Keratinocyte (primary cell): Measurements from ENCODE around the gene LCN2. TPM values are rescaled to one million over a fixed set of nuclear protein-coding genes. Genes with fewer than 3 reads are reported as not detected.

Experiments
- DNase-seq: peaks from one replicate; pipeline ENCODE4 v3.0.0-alpha.2; 2011; ENCODE audit warnings: low read depth, missing footprints, low spot score
- FAIRE-seq: peaks from 2 replicates; lab custom pipeline; 2011; peaks lifted over from hg19 to GRCh38; lab: Jason Lieb, UNC
- H2AFZ ChIP-seq: 2 replicates; pipeline ENCODE4 v1.6.0; 2012; ENCODE audit warnings: low read length, control low read depth, inconsistent platforms; ENCODE audit not compliant: control insufficient read depth
- H3K27ac ChIP-seq: 2 replicates; pipeline ENCODE4 v1.5.1; 2011; ENCODE audit warnings: low read length; ENCODE audit not compliant: control insufficient read depth, insufficient read depth
- H3K27me3 ChIP-seq: 3 replicates; pipeline ENCODE4 v1.6.0; 2011; ENCODE audit warnings: low read length; ENCODE audit not compliant: control insufficient read depth, insufficient read depth; ENCODE audit errors: extremely low read depth
- H3K36me3 ChIP-seq, 2 experiments: 2 replicates in 1 of 2; 3 replicates in 1 of 2; pipeline ENCODE4 v1.5.1; 2011; ENCODE audit warnings: low read length in 2 of 2, mild to moderate bottlenecking in 1 of 2; ENCODE audit not compliant: control insufficient read depth in 2 of 2, insufficient read depth in 2 of 2; ENCODE audit errors: extremely low read depth in 1 of 2
- H3K4me1 ChIP-seq: 3 replicates; pipeline ENCODE4 v1.5.1; 2011; ENCODE audit warnings: low read length; ENCODE audit not compliant: control insufficient read depth, insufficient read depth; ENCODE audit errors: extremely low read depth
- H3K4me2 ChIP-seq: 3 replicates; pipeline ENCODE4 v1.6.0; 2011; ENCODE audit warnings: low read depth, low read length; ENCODE audit not compliant: control insufficient read depth, insufficient read depth; ENCODE audit errors: extremely low read depth
- H3K4me3 ChIP-seq, 3 experiments: fragments of 200-600 bp in 1 of 3; sonication (generic) in 1 of 3; 2 replicates in 2 of 3; 3 replicates in 1 of 3; pipeline ENCODE4 v1.5.1; 2011 to 2016; ENCODE audit warnings: low read length in 3 of 3, mild to moderate bottlenecking in 3 of 3, control low read depth in 2 of 3, inconsistent platforms in 1 of 3, low read depth in 1 of 3, mixed read lengths in 1 of 3, mixed run types in 1 of 3, moderate library complexity in 1 of 3; ENCODE audit not compliant: control insufficient read depth in 2 of 3, insufficient read depth in 2 of 3; ENCODE audit errors: extremely low read depth in 1 of 3
- H3K79me2 ChIP-seq: 2 replicates; pipeline ENCODE4 v1.6.0; 2012; ENCODE audit warnings: low read length; ENCODE audit not compliant: control insufficient read depth, insufficient read depth
- H3K9ac ChIP-seq: 3 replicates; pipeline ENCODE4 v1.6.0; 2011; ENCODE audit warnings: low read length; ENCODE audit not compliant: control insufficient read depth, insufficient read depth; ENCODE audit errors: extremely low read depth
- H3K9me1 ChIP-seq: 3 replicates; pipeline ENCODE4 v1.6.0; 2011; ENCODE audit warnings: low read length; ENCODE audit not compliant: control insufficient read depth, insufficient read depth; ENCODE audit errors: extremely low read depth
- H3K9me3 ChIP-seq: 2 replicates; pipeline ENCODE4 v1.5.1; 2012; ENCODE audit warnings: low read depth, low read length; ENCODE audit not compliant: control insufficient read depth
- H4K20me1 ChIP-seq: 3 replicates; pipeline ENCODE4 v1.6.0; 2011; ENCODE audit warnings: low read length; ENCODE audit not compliant: control insufficient read depth, insufficient read depth; ENCODE audit errors: extremely low read depth
- CTCF ChIP-seq, 3 experiments: IDR thresholded peaks in 1 of 3; conservative IDR thresholded peaks in 1 of 3; optimal IDR thresholded peaks in 1 of 3; 2 replicates in 2 of 3; 3 replicates in 1 of 3; pipeline versions ENCODE3 to v1.5.1; 2011; ENCODE audit warnings: low read length in 3 of 3, mild to moderate bottlenecking in 3 of 3, moderate library complexity in 2 of 3, control low read depth in 1 of 3, inconsistent platforms in 1 of 3; ENCODE audit not compliant: insufficient read depth in 2 of 3; ENCODE audit errors: extremely low read depth in 1 of 3
- EZH2 ChIP-seq: IDR thresholded peaks from one replicate; pipeline ENCODE4 v1.6.1; 2012; ENCODE audit warnings: inconsistent platforms, mild to moderate bottlenecking, low read length, moderate library complexity
- dilution Hi-C: fragments of 300-500 bp; cut with MboI; formaldehyde crosslinking; loops from one replicate; pipeline ENCODE4 v1.7.0; 2020; ENCODE audit warnings: low sequenced_read_pairs; ENCODE audit not compliant: extremely low pct_ligation_motif_present
- polyA plus RNA-seq, 5 experiments: library from polyadenylated mRNA; depleted of rRNA in 3 of 5; stranded (reverse) in 3 of 5; stranded (forward) in 1 of 5; unstranded in 1 of 5; fragments of >200 nt; gene quantifications; 1 replicate in 1 of 5; 2 replicates in 3 of 5; 3 replicates in 1 of 5; pipeline versions ENCODE4 v1.2.1 to v1.2.3, GENCODE V29; 2011 to 2012; ENCODE audit warnings: missing spikeins in 2 of 5, low read depth in 1 of 5, low replicate concordance in 1 of 5

Gene LCN2
- polyA plus RNA-seq, 1 donor (not counting 4 experiments of a cell fraction or from before 2014, with no cell fraction given) = 28.9 TPM

- Histone ChIP-seq H3K9me1 (no peaks in the 10 kb centered on the region), H3K36me3 (no peaks in the 10 kb centered on the region), H3K4me3 (no peak overlapping the region), H3K4me1 (peaks cover 13% of the 10 kb centered on the region), H3K9me3 (no peaks in the 10 kb centered on the region), H3K4me2 (no peak overlapping the region), H3K27me3 (no peaks in the 10 kb centered on the region), H3K27ac (no peak overlapping the region), H3K9ac (no peak overlapping the region), H3K79me2 (no peaks in the 10 kb centered on the region), H4K20me1 (no peaks in the 10 kb centered on the region), H2AFZ (no peak overlapping the region)
- dilution Hi-C loops = no loop called here
- TF ChIP-seq EZH2 (no peak), CTCF (optimal IDR thresholded peaks at IDR 0.05 in 1 of 3, IDR thresholded peaks at IDR 0.05 in 1 of 3, conservative IDR thresholded peaks at IDR 0.05 in 1 of 3; ENCODE audit: extremely low read depth in 1 of 3, insufficient read depth in 2 of 3, low read length in 3 of 3) (no peak)
- no peak for DNase-seq
- FAIRE-seq = no peak
Measured at GRCh38 chr9:128153947-128154695, 4.9 kb downstream of the LCN2 start.

DNA sequence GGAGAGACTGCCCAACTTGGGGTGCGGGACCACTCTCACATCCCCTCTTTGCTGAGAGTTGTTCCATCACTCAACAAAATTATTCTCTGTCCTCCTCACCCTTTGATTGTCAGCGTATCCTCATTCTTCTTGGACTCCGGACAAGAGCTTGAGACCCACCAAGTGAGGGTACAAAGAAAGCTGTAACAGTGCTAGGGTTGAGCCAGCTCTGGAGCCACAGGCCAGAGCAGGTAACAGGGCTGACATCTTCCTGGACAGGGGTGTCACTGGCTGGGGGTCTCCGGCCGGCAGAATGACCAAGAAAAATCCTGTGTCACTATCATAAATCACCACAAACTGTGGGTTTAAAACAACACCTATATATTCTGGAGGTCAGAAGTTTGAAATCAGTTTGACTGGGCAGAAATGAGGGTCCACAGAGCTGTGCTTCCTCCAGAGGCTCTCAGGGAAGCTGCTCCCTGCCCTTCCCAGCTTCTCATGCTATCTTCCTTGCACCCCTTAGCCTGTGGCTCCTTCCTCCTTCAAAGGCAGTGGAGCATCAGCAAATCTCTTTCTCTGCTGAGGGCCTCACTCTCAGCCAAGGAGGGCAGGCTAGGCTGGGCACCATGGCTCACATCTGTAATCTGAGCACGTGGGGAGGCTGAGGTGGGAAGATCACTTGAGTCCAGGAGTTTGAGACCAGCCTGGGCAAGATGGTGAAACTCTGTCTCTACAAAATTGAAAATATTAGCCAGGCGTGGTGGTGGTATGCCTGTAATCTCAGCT is 6.7 kb downstream of the LCN2 start:
- dilution Hi-C loops = no loop called here
- no peaks in the 10 kb centered on the region for H3K9me3 ChIP-seq

More for the DNA sequence above, 6.7 kb downstream of the LCN2 start:
- Histone ChIP-seq H3K4me2 (no peak overlapping the region), H3K4me1 (peaks cover 7% of the 10 kb centered on the region), H3K9me1 (no peaks in the 10 kb centered on the region), H3K36me3 (no peaks in the 10 kb centered on the region), H3K9ac (no peak overlapping the region), H3K27ac (no peak overlapping the region), H4K20me1 (peaks cover 2% of the 10 kb centered on the region), H3K4me3 (no peak overlapping the region), H3K27me3 (no peaks in the 10 kb centered on the region), H2AFZ (no peak overlapping the region), H3K79me2 (peaks cover 5% of the 10 kb centered on the region)
- FAIRE-seq = no peak
- no peak for DNase-seq
- no peak for TF ChIP-seq CTCF (optimal IDR thresholded peaks at IDR 0.05 in 1 of 3, IDR thresholded peaks at IDR 0.05 in 1 of 3, conservative IDR thresholded peaks at IDR 0.05 in 1 of 3; ENCODE audit: extremely low read depth in 1 of 3, insufficient read depth in 2 of 3, low read length in 3 of 3)
- no peak for TF ChIP-seq EZH2
